Measurements from ENCODE around the gene TPBGL. TPM values are rescaled to one million over a fixed set of nuclear protein-coding genes. Genes with fewer than 3 reads are reported as not detected.

TPBGL gene
- total RNA-seq, 1 donor from 2014 or later, result 0.20 TPM

DNA sequence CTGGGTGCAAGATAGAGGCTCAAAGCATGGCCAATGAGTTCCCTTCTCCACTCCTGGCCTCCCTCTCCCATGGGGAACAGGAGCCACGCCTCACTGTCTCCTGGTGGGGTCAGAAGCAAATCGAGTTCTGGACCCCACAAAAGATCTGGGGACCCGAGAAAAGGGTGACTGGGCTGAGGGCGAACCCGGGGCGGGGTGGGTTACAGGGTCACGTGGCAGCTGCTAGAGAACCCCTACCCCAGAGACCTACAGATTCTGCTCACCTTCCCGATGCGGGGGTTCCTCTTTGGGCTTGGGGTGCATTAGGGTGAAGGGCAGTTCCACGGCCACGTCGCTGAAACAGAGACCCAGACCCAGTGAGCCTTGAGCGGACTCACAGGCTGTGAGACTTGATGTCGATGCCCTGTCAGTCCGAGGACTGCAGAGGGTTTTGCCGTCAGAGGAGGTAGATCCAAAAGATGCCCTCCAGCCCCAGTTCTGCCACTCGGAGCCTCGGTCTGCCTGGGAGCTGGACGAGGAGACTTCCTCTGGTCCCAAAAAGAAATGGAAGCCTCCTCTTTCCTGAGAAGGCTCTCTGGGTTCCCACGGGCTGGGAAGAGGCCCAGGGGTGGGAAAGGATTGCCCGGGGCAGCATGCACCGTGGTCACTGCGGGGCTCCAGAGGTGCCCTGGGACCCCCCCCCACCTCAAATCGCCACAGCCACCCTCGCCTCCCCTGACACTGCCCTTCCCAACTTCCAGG is 28.2 kb downstream of the TPBGL start:
- DNase-seq (ENCODE audit: low read depth) (no peak), FAIRE-seq (no peak)
- H3K36me3 Mint-ChIP-seq (ENCODE audit: low read depth, unreplicated experiment), result peaks cover 22% of the 10 kb centered on the region
- no peak overlapping the region for H3K27ac Mint-ChIP-seq (ENCODE audit: unreplicated experiment)
- Histone ChIP-seq H2AFZ (ENCODE audit: low read depth, low read length) (no peak overlapping the region), H3K4me2 (ENCODE audit: low read length) (no peak overlapping the region), H3K36me3 (ENCODE audit: insufficient read depth, low read length) (no peaks in the 10 kb centered on the region), H3K4me1 (ENCODE audit: insufficient read depth, low read length) (no peaks in the 10 kb centered on the region), H3K27me3 (ENCODE audit: insufficient read depth, low read length) (peaks cover 4% of the 10 kb centered on the region), H3K9ac (ENCODE audit: low read length) (no peak overlapping the region), H3K9me3 (ENCODE audit: insufficient read depth, low read depth, low read length) (no peaks in the 10 kb centered on the region), H3K4me3 (ENCODE audit: insufficient read depth, low read depth, low read length) (no peak overlapping the region), H3K27ac (ENCODE audit: low read depth, low read length) (no peak overlapping the region), H3K79me2 (ENCODE audit: insufficient read depth, low read length) (no peaks in the 10 kb centered on the region), H4K20me1 (ENCODE audit: insufficient read depth, low read length) (no peaks in the 10 kb centered on the region)
- no peak overlapping the region for H3K4me3 Mint-ChIP-seq (ENCODE audit: unreplicated experiment)
- H3K4me1 Mint-ChIP-seq (ENCODE audit: low read depth, unreplicated experiment), result no peaks in the 10 kb centered on the region
- H3K9me3 Mint-ChIP-seq (ENCODE audit: unreplicated experiment), result no peaks in the 10 kb centered on the region
- H3K27me3 Mint-ChIP-seq (ENCODE audit: low read depth, unreplicated experiment), result peaks cover 1% of the 10 kb centered on the region
- TF ChIP-seq, protein P1, sequence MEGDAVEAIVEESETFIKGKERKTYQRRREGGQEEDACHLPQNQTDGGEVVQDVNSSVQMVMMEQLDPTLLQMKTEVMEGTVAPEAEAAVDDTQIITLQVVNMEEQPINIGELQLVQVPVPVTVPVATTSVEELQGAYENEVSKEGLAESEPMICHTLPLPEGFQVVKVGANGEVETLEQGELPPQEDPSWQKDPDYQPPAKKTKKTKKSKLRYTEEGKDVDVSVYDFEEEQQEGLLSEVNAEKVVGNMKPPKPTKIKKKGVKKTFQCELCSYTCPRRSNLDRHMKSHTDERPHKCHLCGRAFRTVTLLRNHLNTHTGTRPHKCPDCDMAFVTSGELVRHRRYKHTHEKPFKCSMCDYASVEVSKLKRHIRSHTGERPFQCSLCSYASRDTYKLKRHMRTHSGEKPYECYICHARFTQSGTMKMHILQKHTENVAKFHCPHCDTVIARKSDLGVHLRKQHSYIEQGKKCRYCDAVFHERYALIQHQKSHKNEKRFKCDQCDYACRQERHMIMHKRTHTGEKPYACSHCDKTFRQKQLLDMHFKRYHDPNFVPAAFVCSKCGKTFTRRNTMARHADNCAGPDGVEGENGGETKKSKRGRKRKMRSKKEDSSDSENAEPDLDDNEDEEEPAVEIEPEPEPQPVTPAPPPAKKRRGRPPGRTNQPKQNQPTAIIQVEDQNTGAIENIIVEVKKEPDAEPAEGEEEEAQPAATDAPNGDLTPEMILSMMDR (IDR thresholded peaks at IDR 0.05; ENCODE audit: insufficient read depth, low read depth, low read length), result no peak
- TF ChIP-seq EZH2 (IDR thresholded peaks at IDR 0.05; ENCODE audit: insufficient read depth, low read length), result no peak

DNA sequence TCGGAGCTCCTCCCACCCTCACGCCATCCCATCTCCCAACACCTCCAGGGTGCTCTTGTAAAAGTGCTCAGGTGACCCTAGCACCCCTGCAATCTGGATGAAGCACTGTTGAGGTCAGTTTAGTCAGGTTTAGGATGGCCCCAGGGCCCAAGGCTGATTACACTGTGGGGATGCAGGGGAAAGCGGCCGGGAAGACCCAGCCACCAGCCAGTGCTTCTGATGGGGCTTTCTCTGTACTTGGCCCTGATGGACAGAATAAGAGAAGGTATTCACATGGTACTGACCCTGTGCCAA is 28.7 kb downstream of the TPBGL start:
- H3K4me3 Mint-ChIP-seq (ENCODE audit: unreplicated experiment), result no peak overlapping the region
- Histone ChIP-seq H4K20me1 (ENCODE audit: insufficient read depth, low read length) (no peaks in the 10 kb centered on the region), H3K4me2 (ENCODE audit: low read length) (no peak overlapping the region), H3K27ac (ENCODE audit: low read depth, low read length) (no peak overlapping the region), H3K9ac (ENCODE audit: low read length) (no peak overlapping the region), H3K4me3 (ENCODE audit: insufficient read depth, low read depth, low read length) (no peak overlapping the region), H2AFZ (ENCODE audit: low read depth, low read length) (no peak overlapping the region), H3K27me3 (ENCODE audit: insufficient read depth, low read length) (peaks cover 3% of the 10 kb centered on the region), H3K79me2 (ENCODE audit: insufficient read depth, low read length) (no peaks in the 10 kb centered on the region), H3K36me3 (ENCODE audit: insufficient read depth, low read length) (no peaks in the 10 kb centered on the region), H3K4me1 (ENCODE audit: insufficient read depth, low read length) (no peaks in the 10 kb centered on the region), H3K9me3 (ENCODE audit: insufficient read depth, low read depth, low read length) (no peaks in the 10 kb centered on the region)
- FAIRE-seq (no peak), DNase-seq (ENCODE audit: low read depth) (no peak)
- TF ChIP-seq, protein P1 (IDR thresholded peaks at IDR 0.05; ENCODE audit: insufficient read depth, low read depth, low read length), result no peak
- TF ChIP-seq EZH2 (IDR thresholded peaks at IDR 0.05; ENCODE audit: insufficient read depth, low read length), result no peak
- H3K27me3 Mint-ChIP-seq (ENCODE audit: low read depth, unreplicated experiment), result peaks cover 1% of the 10 kb centered on the region
- no peaks in the 10 kb centered on the region for H3K9me3 Mint-ChIP-seq (ENCODE audit: unreplicated experiment)
- H3K27ac Mint-ChIP-seq (ENCODE audit: unreplicated experiment), result no peak overlapping the region
- H3K36me3 Mint-ChIP-seq (ENCODE audit: low read depth, unreplicated experiment), result peaks cover 22% of the 10 kb centered on the region
- no peaks in the 10 kb centered on the region for H3K4me1 Mint-ChIP-seq (ENCODE audit: low read depth, unreplicated experiment)

DNA sequence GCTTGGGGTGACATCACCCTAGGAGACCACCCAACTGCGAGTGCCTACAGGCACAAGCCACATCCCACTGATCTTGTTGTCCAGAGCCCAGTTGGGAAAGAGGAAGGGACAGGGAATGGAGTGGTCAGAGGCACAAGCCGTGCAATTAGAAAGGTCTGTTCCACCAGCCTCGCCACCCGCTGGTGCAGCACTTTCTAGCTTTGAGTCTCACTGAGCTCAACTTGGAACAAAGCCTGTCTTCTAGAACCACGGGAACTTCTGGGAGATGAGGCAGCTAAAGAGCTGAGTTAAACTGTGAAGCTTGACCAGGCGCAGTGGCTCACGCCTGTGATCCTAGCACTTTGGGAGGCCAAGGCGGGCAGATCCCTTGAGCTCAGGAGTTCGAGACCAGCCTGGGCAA is 29.3 kb downstream of the TPBGL start:
- Histone ChIP-seq H2AFZ (ENCODE audit: low read depth, low read length) (no peak overlapping the region), H4K20me1 (ENCODE audit: insufficient read depth, low read length) (no peaks in the 10 kb centered on the region), H3K4me2 (ENCODE audit: low read length) (no peak overlapping the region), H3K9ac (ENCODE audit: low read length) (no peak overlapping the region), H3K4me1 (ENCODE audit: insufficient read depth, low read length) (no peaks in the 10 kb centered on the region), H3K79me2 (ENCODE audit: insufficient read depth, low read length) (no peaks in the 10 kb centered on the region), H3K36me3 (ENCODE audit: insufficient read depth, low read length) (no peaks in the 10 kb centered on the region), H3K27me3 (ENCODE audit: insufficient read depth, low read length) (peaks cover 3% of the 10 kb centered on the region), H3K9me3 (ENCODE audit: insufficient read depth, low read depth, low read length) (no peaks in the 10 kb centered on the region), H3K27ac (ENCODE audit: low read depth, low read length) (no peak overlapping the region), H3K4me3 (ENCODE audit: insufficient read depth, low read depth, low read length) (no peak overlapping the region)
- Mint-ChIP-seq H3K36me3 (ENCODE audit: low read depth, unreplicated experiment) (peaks cover 19% of the 10 kb centered on the region), H3K4me3 (ENCODE audit: unreplicated experiment) (no peak overlapping the region), H3K9me3 (ENCODE audit: unreplicated experiment) (no peaks in the 10 kb centered on the region), H3K4me1 (ENCODE audit: low read depth, unreplicated experiment) (no peaks in the 10 kb centered on the region), H3K27me3 (ENCODE audit: low read depth, unreplicated experiment) (peaks cover 1% of the 10 kb centered on the region), H3K27ac (ENCODE audit: unreplicated experiment) (no peak overlapping the region)
- DNase-seq (ENCODE audit: low read depth) (no peak), FAIRE-seq (no peak)
- TF ChIP-seq, protein P1 (IDR thresholded peaks at IDR 0.05; ENCODE audit: insufficient read depth, low read depth, low read length), result no peak
- TF ChIP-seq EZH2 (IDR thresholded peaks at IDR 0.05; ENCODE audit: insufficient read depth, low read length), result no peak

All from astrocyte (in vitro differentiated cells and primary cell).